Activated CD4-positive, CD25-positive, alpha-beta regulatory T cell treated with anti-CD3 and anti-CD28 coated beads, Interleukin-2, amount 50 U/mL, for 72 hours (primary cell): ENCODE measurements around the gene HEPACAM.

Experiments
- DNase-seq: peaks from one replicate; pipeline ENCODE4 v3.0.0; 2021

HEPACAM gene

DNA sequence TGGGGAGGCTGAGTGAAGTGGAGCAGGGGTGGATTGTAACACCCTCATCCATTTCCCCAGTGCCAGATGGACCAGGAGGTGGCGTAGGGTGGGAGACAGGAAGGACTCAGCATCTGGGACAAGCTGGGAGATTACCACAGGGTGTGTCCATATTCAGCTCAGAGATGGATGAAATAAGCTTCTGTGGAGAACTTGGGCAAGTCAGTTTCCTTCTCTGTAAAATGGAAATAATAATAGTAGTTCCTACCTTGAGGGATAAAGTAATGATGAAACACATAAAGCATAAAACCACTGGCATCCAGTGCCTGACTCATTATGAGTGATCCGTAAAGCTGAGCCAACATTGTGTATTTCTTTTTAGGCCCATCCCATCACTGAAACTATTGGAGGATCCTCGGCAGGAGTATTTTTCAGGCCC is 37.6 kb downstream of the HEPACAM start:
- no peak for DNase-seq

DNA sequence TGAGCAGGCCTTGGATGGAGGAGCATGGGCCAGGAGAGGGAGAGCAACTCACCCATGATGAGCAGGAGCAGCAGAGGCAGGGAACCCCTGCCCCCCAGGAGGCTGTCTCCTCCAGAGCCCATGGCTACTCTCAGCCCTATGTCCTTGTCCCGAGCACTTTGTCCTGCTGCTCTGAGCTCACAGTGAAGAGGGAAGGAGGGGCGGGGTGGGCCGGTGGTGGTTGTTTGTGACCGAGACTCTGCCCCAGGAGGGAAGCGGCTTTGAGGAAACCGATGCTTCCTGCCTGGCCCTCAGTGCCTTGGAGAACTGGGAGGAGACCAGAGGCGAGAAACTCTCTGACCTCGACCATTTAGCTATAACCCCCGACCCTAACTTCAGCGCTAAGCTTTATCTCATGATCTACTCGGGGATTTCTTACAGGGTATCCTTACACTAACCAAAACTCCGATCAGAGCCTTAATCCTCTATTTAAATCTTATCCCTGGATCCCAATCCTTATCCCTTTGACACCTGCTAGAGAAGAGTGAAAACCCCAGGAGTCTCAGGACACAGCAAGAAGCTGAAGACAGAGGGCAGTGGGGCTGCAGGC is 38.1 kb downstream of the HEPACAM start, which contains the start of gene ROBO4:
Gene ROBO4 (minus strand): TSS at position 192 of the 589 bp plus-strand sequence. CDS start 70 bp downstream, at position 122.
- DNase-seq: no peak

DNA sequence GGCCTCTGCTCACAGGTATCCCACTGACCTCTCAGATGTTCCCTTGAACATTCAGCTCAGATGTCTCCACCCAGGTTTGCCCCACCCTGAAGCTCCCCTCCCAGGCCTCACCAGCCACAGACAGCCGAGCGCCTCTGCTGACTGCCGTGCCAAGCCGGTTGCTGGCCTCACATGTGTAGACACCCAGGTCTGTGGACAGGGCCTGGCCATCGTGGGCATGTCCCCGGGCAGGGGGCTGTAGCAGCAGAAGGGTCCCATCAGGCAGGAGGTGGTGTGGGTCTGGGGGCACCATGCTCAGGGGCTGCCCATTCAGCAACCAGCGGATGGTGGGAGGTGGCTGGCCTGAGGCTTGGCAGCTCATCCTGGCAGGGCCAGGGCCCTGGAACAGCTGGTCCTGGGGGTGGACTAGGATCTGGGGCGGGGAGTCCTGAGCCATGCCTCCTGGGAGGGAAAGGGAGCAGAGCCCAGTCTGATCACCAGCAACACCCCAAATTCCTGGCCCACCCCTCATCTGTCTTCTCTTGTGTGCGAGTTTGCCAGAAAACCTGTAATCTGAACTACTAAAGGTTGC is 38.9 kb downstream of the HEPACAM start:
- no peak for DNase-seq

DNA sequence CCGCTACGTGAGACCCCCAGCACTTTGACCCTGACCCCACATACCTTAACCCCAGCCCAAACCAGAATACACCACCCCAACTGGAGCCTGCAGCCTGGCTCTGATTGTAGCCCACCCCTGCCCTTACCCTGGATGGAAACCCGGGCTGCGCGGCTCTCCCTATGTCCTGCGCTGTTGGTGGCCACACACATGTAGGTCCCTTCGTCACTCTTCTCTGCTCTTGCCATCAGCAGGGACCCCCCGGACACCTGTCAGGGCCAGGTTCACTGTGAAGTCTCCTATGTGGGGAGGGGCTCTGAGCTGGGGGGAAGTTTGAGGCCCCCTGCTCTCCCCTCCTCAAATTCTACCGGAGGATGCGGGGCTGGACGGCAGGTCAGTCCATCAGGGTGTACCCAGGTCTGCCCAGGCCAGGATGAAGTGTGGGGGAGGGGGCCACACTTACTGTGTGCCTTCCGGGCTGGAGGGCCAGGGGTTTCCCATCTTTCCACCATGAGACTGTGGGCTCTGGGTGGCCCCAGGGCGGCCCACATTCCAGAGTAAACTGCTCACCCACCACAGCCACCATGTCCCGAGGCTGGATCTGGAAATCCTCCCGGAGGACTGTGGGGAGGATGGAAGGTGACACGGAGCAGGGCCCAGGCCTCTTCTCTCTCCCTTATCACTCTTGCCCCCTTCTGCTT is 39.6 kb downstream of the HEPACAM start:
- DNase-seq: no peak

DNA sequence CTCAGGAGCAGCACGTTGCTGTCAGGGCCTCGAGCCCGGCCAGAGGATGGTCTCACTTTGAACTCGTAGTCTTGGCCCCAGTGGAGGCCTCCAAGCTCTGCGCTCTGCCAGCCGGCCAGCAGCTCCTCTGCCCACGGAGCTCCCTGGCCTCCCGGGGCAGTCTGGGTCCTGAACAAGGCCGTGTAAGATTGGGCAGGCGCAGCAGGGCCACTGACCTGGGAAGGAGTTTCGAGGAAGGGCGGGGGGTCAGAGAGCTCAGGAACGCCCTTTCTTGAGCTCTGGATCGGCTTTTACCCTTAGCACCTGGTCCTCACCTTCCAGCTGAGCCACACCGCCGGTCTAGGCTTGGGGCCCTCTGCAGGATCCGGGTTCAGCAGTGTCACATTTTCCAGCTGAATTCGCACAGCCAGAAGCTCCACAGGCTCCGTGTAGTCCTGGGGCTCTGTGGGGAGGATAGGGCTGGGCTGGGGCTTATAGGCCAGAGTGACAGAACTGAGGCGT is 40.3 kb downstream of the HEPACAM start:
- no peak for DNase-seq

DNA sequence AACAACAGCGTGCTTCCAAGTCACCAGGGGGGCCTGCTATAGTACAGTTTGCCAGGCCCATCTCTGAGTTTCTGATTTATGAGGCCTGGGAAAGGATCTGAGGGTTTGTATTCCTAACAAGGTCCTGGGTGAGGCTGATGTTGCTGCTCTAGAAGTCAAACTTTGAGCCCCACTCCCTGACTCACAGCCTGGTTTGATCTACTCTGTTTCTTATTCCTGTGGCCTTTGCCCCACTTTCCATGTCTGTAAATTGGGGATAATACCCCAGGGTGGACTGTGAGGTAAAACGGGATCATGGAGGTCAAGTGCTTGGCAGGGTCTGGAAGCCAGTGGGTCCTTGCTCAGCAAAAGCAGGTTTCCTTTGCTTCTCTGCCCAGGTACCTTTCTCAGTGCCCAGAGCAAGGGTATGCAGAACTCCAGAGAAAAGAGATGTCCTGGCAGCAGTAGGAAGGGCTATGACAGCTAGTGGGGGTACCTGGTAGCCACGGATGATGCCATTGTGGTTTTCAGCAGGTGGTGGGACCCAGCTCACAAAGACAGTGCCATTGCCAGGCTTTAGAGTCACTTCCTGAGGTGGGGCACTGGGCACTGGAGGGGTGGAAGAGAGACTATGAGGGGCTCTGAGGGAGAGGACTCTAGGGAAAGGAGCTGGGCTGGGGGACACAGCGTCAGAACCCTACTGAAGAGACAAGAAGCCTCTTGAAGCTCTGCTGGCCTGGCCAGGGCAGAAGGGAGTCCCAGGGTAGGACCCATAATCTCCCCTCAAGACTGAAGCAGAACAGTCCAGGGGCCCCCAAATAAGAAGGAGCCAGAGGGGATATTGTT is 41.0 kb downstream of the HEPACAM start:
- no peak for DNase-seq

DNA sequence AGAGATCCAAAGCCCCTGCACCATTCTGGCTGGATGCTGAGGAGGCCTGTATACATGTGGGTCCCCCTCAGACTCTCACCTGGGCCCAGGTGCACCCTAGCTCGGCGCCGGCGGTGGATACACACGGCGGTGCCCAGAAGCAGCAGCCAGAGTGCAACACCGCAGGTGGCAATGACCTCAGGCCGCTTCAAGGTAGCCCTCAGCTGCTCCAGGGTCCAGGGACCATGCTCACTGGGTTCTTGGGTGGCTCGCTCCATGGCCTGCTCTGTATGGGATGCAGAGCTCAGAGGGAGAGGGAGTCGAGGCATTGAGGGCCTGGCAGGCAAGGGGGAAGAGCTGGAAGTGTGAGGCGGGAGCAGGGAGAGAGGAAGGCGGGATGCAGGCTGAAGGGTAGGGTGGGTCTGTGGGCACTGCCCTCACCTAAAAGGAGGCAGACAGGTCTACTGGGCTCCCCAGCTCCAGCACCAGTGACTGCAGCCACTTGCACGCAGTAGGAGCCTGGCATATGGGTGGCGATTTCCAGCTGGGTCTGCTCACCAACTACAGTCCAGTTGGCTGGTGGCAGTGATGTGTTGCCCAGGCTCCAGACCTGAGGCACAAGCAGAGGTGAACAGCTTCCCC is 42.0 kb downstream of the HEPACAM start:
- no peak for DNase-seq

DNA sequence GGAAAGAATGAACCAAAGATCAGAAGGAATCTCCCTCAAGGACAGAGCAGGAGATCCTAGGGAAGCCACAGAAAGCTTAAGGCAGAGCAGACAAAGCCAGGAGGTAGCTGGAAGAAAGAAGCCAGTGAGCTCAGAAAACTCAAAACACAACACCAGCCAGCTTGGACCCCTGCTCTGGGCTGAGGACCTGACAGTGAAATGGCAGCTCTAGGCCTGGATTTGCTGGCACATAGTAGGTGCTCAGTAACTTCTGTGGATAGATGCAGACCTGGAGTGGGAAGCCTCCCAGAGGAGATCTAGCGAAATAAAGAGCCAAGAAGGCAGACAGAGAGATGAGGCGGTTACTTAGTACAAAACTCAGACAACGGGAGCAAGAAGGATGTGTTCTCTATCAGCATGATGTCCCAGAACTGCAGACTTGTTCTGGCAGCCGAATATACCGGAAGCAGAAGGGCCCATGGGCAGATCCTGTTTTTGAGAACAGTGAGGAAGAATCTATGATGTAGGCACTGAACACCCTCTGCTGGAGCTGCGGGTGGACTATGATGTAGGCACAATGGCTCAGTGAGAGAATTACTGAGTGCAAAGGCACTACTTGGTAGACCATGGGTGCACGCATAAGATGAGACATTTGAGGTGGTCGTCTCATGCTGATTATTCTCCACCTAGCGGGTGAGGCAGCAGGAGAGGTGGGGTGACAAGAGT is 42.9 kb downstream of the HEPACAM start:
- DNase-seq: no peak

DNA sequence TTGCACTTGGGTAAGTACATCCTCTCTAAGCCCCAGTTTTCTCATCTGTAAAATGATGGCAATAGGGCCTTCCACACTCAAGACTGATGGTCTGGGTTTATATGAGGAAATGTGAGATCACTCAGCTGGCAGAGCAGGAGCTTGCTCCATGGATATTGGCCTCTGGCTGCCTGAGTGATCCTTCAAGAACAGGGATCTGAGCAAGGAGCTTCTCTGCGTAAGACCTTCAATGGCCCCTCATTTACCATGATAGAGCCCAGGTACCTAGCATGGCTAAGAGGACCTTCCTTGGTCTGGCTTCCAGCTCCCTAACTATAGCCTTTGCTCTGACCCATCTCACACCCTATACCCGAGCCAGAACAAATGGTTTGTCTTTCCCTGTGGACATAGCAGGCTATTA is 43.7 kb downstream of the HEPACAM start:
- DNase-seq: no peak

DNA sequence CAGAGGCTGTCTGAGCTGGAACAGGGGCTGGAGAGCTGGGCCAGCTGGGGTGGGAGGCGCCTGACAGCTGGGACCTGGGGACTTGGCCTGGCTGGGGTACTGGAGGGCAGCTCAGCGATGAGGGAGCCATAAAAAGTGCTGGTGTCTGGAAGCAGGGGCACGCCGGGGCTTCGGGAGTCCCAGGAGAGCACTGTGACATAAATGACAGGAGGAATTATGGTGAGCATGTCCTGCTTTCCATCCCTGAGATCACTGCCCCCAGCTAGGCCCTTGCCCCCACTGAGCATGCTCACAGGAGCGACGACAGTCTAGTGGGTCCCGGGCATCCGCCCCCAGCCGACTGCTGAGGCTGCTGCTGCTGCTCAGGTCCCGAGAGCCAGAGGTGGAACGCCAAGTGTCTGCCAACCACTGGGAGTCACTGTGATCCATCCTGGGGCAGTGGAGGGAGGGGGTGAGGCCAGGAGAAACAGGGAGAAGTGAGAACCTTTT is 44.4 kb downstream of the HEPACAM start:
- no peak for DNase-seq

DNA sequence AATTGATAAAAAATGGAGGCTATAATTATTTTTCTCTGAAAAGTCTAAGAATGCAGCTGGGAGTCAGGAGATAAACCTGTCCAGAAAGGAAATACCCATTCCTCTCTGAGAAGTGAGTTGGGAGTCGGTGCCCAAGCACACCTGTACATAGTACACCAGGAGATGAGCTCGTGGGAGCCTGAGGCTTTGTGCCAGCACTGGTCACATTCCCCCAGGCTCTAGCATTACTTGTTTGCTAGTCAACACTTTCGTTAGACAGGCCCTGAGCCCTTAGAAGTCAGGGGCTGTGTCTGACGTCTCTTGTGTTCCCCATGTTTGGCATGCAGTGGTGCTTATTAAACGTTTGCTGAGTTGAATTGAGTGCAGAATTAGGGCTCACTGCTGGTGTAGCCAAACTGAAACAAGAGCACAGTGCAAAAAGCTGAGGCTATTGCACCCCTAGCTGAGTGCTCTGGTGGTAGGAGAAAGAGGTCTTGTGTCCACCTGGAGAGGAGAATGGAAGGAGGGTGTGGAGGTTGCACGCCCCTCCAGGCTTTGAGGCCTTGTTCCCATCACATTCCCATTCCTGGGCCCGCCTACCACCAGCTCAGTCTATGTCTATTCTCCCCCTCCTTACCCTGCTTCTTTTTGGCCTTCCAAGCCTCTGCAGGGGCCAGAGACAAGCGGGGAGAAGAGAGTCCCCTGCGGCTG is 45.0 kb downstream of the HEPACAM start:
- DNase-seq: no peak

DNA sequence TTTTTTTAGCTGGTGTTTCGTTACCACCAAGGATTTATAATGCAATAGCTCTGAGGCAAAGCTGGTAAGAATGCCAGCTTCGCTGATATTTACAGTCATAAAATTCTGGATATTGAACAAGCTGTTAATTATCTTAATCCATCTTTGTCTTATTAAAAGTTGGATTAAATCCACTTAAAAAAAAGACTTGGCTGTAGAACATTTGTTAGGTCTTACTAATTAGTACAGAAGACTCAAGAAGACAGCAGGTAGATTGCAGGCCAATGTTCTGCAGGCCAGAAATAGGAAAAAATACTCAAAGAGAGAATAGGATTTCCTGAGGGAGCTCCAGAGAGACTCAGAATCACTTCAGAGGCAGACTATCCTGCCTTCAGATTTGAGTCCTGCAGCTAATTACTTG is 45.7 kb downstream of the HEPACAM start:
- no peak for DNase-seq

DNA sequence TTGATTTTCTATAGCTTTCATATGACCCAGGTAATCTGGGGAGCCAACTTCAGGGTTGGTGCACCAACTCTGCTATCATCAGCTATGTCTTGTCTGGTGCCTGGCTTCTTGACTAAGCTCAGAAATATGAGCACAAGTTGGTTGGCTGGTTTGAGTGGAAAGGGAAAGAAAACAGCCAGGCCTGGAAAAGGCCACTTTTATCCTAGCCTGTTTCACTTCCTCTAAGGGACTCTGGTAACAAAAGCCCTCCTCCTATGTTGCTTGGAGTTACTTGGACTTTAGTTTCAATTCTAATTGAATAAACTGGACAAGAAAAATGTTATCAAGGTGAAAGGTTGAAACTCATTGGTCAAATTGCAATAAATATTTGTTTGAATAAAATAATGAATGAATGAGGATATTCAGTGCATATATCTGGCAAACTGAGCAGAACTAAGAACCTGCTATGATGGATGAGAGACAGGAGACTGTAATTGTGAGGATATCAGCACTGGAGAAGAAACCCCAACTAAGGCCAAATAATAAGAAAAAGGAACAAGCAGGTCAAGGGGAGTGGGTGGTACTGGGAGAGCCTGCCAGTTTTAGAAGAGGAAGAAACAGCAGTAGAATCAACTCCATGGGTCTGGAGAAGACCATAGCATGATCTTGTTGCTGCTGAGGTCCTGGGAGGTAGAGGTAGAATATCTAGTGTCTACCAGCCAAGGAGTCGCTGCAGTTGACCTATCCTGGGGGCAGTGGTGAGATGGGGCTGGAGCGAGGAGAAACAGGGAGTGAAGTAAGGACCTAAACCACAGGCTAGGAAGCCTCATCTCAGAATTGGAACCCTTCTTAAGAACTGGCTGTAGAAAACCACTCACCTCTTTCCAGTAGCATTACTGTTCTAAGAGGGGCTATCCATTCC is 46.4 kb downstream of the HEPACAM start:
- no peak for DNase-seq

DNA sequence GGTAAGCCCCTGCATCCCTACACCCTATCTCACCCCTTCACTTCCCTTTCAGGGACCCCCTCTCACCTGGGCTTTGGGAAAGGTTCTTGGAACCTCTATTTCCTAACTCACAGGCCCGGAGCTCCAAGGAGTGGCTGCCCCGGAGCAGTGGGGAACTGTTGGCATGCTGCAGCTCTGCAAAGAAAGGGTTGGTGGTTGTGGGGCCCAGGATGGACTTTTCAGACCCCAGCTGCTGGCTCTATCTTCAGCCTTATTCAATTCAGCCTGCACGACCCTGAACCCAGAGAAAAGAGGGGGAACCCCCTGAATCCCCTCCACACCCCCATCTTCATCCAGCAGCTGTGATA is 48.2 kb downstream of the HEPACAM start:
- DNase-seq: no peak

DNA sequence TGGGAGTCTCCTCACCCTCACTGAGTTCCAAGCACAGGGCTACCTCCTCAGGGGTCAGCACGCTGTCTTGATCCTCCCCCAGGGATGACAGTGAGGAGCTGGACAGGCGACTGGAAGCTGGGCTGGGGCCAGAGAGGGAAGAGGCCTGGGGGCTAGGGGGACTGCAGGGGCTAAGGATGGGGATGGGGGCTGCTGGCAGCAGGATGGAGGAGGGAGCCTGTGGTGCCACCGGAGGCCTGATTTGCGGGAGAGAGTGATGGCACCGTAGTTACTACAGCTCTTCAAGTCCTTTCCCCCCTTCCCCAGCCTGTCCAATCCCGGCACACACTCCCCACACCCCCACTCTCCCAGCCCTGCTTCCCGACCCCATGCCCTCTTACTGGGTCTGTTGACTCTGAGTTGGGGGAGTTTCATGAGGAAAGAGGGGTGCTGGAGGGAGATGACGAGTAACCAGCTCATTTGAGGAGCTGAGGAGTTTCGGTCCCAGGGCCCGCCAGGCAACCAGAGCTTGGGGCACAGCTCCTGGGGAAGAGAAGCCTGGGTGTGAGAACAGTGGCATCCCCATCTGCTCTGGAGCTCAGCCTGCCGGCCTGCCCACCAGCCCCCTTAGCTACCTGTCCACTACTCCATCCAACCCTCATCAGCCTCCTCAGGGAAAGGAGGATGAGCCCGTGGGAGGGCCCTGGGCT is 48.7 kb downstream of the HEPACAM start:
- no peak for DNase-seq

DNA sequence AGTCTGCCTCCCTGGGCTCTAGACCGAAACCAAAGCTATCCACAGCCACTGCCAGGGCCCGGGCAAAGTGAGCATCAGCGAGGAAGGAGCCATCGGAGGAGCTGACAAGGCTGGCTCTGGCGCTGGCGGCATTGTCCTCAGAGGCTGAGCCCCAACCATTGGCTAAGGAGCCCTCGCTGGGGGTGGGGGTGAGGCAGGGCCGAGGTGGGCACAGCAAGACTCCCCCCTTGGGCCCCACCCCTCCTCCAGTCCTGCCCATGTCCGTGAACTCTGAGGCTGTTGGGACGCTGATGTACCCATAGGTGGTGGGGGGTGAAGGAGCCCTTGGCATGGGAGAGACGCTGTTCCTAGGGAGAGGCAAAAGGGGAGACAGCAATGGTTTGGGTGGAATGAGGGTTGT is 49.4 kb downstream of the HEPACAM start:
- DNase-seq: no peak

DNA sequence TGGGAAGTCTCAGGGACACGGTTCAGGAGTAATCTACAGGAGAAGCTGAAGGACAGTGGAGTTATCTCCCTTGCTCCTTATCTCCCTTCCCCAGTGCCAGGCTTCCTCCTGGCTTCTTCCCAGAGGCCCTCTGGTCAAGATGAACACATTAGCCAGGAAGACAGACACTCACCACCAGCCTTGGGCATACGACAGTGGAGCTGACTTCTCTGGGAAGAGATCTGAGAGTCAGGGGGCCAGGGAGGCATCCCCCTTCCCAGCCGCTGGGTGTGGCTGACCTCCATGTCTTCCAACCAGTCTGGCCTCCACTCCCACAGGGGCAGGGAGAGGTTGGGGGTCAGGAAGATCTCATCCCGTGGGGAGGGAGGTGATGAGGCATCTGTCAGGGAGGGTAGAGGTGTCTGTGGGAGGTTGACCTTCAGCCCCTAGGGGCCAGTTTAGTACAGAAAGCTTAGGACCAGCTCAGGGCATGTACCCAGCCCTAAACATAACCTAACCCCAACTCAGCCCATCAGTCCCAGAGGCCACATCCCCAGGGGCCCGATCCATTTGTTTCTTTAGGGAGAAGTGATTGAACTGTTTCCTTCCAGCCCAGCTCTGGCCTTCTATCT is 50.9 kb downstream of the HEPACAM start:
- DNase-seq: no peak

DNA sequence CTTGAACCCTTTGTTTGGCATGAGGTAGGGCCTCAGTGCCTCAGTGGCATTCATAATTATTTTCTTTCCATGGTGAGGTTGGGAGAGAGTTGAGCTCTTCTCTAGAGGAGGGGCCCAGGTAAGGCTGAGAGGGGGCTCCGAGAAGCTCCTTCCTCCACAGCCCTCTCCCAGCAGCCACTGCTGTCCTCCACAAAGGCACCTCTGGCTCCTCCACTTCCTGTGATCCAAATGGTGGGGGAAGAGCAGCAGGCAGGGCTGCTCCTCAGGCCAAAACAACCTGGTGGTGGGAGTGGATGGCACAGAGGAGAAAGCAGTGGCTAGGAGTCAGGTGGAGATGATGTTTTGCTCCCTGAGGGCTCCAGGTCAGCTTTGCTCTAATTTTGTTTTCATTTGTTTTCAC is 51.5 kb downstream of the HEPACAM start:
- DNase-seq: no peak

DNA sequence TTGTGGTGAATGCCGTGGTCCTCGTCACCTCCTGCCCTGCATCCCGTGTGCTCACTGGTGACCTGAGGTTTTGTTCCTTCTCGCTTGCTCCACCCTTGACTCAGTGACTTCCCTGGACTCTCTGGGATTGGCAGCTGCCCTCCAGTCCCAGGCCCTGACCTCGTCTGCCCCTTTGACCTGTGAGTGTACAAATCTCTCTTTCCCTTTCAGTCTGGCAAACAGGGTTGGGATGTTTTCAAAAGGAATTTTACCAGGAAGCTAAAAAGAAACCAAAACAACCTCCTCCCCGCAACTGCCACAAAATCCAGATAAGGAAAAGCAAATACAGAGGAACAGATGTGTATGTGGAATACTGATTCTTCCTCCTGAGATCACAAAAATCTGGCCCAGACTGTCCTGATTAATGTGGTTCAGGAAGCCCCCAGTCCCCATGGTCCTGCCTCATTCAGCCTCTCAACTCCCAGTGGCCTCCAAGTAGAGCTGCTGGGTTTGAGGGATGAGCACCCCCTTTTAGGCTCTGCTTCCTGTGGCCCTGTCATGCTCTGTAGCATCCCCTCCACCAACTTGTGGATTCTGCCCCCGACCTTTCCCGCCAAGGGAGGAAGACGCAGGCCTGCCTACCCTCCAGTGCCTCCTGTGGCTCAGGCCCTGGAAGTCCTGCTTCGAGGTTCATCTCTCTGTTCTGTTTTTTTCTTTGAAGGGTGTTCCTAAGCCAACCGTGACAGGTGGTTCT is 53.3 kb downstream of the HEPACAM start:
- DNase-seq: no peak
